A673 (cell line): ENCODE results near the gene KRTAP5-6. TPM values are rescaled to one million over a fixed set of nuclear protein-coding genes. Genes with fewer than 3 reads are reported as not detected.

Experiments used
- BruUV-seq: library from RNA; stranded (reverse); fragments of 400-500 nt; replicated peaks from 2 replicates; lab custom pipeline; 2021; lab: Mats Ljungman, UMichigan
- CTCF ChIA-PET: fragments of 300-600 bp; sonication (Branson Sonifier 250); formaldehyde crosslinking; loops from one replicate; lab custom pipeline; 2022; ENCODE audit warnings: antibody characterized with exemption; lab: Charles Lee
- POLR2A ChIA-PET: fragments of 300-600 bp; sonication (Branson Sonifier 250); formaldehyde crosslinking; loops from one replicate; lab custom pipeline; 2022; ENCODE audit warnings: antibody characterized with exemption; ENCODE audit not compliant: low non-redundant PET; lab: Charles Lee
- DNase-seq: peaks from one replicate; pipeline ENCODE4 v3.0.0-alpha.2; 2015; ENCODE audit warnings: low spot score
- H3K27ac ChIP-seq: fragments of 200-600 bp; sonication (generic); 2 replicates; pipeline ENCODE4 v1.5.1; 2016; ENCODE audit warnings: mixed run types, low read depth, mild to moderate bottlenecking, mixed read lengths, antibody characterized with exemption, low read length; ENCODE audit not compliant: poor library complexity, severe bottlenecking
- H3K27me3 ChIP-seq: fragments of 200-600 bp; sonication (generic); replicated peaks from 2 replicates; pipeline ENCODE4 v1.6.1; 2017; ENCODE audit warnings: mixed run types, low read depth, mild to moderate bottlenecking, mixed read lengths, antibody characterized with exemption, low read length; ENCODE audit not compliant: insufficient read depth, poor library complexity
- H3K36me3 ChIP-seq: fragments of 200-600 bp; sonication (generic); 2 replicates; pipeline ENCODE4 v1.6.1; 2016; ENCODE audit warnings: mixed run types, mild to moderate bottlenecking, mixed read lengths, antibody characterized with exemption, low read length; ENCODE audit not compliant: insufficient read depth, poor library complexity, severe bottlenecking
- H3K4me1 ChIP-seq: fragments of 200-600 bp; sonication (generic); 2 replicates; pipeline ENCODE4 v1.6.1; 2017; ENCODE audit warnings: mixed run types, mild to moderate bottlenecking, mixed read lengths, antibody characterized with exemption, low read length; ENCODE audit not compliant: insufficient read depth, poor library complexity, severe bottlenecking
- H3K4me3 ChIP-seq: fragments of 200-600 bp; sonication (generic); 2 replicates; pipeline ENCODE4 v1.5.1; 2016; ENCODE audit warnings: low read depth, mixed run types, mild to moderate bottlenecking, mixed read lengths, low read length; ENCODE audit not compliant: poor library complexity, severe bottlenecking
- H3K9me3 ChIP-seq: fragments of 200-600 bp; sonication (generic); 2 replicates; pipeline ENCODE4 v1.6.1; 2016; ENCODE audit warnings: mixed run types, low read depth, mild to moderate bottlenecking, mixed read lengths, antibody characterized with exemption, low read length; ENCODE audit not compliant: poor library complexity, severe bottlenecking
- EZH2 ChIP-seq: fragments of 200-600 bp; sonication (generic); IDR thresholded peaks from 2 replicates; pipeline ENCODE4 v1.6.1; 2017; ENCODE audit warnings: borderline replicate concordance, low read depth, mild to moderate bottlenecking, mixed read lengths, antibody characterized with exemption, low read length; ENCODE audit not compliant: poor library complexity, severe bottlenecking
- intact Hi-C: fragments of 100-400 bp; cut with micrococcal nuclease; formaldehyde crosslinking; loops from one replicate; pipeline ENCODE4 v1.10.0; 2022; ENCODE audit not compliant: unreplicated experiment
- total RNA-seq: library from RNA; stranded (reverse); gene quantifications from 2 replicates; pipeline ENCODE4 v1.2.3, GENCODE V29; 2021
- TF ChIP-seq, protein P1 (sequence below): fragments of 300-800, 200-600 bp; sonication (generic); conservative IDR thresholded peaks from 2 replicates; pipeline ENCODE4 v1.5.1; 2017; ENCODE audit warnings: low read depth, mild to moderate bottlenecking, antibody characterized with exemption, low read length, moderate library complexity, mixed read lengths

KRTAP5-6 gene
- total RNA-seq, 1 experiment from 2014 or later: not detected

DNA sequence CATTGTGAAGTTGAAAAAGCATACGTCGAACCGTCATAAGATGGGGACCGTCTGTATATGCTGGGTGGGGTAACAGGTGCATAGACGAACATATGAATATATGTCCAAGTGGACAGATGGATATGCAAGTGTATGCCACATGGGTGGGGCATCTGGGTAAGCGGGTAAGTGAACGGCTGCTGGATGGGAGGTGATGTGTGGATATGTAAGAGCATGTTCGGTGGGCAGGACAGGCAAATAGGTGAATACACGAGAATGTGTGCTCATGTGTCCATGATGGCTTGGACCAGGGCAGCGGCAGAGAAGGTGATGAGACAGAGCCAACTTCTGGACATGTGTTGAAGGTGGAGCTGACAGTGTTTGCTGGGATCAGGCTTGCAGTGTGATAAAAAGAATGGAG, 41.4 kb downstream of the KRTAP5-6 start:
- DNase-seq: no peak
- BruUV-seq: no TSS peak
- TF ChIP-seq, protein P1, sequence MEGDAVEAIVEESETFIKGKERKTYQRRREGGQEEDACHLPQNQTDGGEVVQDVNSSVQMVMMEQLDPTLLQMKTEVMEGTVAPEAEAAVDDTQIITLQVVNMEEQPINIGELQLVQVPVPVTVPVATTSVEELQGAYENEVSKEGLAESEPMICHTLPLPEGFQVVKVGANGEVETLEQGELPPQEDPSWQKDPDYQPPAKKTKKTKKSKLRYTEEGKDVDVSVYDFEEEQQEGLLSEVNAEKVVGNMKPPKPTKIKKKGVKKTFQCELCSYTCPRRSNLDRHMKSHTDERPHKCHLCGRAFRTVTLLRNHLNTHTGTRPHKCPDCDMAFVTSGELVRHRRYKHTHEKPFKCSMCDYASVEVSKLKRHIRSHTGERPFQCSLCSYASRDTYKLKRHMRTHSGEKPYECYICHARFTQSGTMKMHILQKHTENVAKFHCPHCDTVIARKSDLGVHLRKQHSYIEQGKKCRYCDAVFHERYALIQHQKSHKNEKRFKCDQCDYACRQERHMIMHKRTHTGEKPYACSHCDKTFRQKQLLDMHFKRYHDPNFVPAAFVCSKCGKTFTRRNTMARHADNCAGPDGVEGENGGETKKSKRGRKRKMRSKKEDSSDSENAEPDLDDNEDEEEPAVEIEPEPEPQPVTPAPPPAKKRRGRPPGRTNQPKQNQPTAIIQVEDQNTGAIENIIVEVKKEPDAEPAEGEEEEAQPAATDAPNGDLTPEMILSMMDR: no peak
- TF ChIP-seq EZH2: no peak
- Histone ChIP-seq H3K27ac (no peak overlapping the region), H3K4me1 (no peaks in the 10 kb centered on the region), H3K27me3 (peaks cover 3% of the 10 kb centered on the region), H3K9me3 (no peaks in the 10 kb centered on the region), H3K4me3 (no peak overlapping the region), H3K36me3 (no peaks in the 10 kb centered on the region)
- ChIA-PET CTCF (interaction anchor here (0.6 kb wide), 1 partner anchor 568 kb away, joined by 3 read pairs; no protein-coding TSS in a partner anchor), POLR2A (no interaction called here)
- intact Hi-C loops: no loop called here

GRCh38 chr11:1739576-1739975, 42.6 kb downstream of the KRTAP5-6 start:
- Histone ChIP-seq H3K9me3 (no peaks in the 10 kb centered on the region), H3K4me3 (no peak overlapping the region), H3K4me1 (no peaks in the 10 kb centered on the region), H3K36me3 (no peaks in the 10 kb centered on the region), H3K27me3 (peaks cover 7% of the 10 kb centered on the region), H3K27ac (no peak overlapping the region)
- DNase-seq: no peak
- intact Hi-C loops: no loop called here
- CTCF ChIA-PET: no interaction called here
- no TSS peak for BruUV-seq
- POLR2A ChIA-PET: no interaction called here
- TF ChIP-seq, protein P1: no peak
- no peak for TF ChIP-seq EZH2

GRCh38 chr11:1740786-1741530, 44.0 kb downstream of the KRTAP5-6 start:
- ChIA-PET POLR2A (no interaction called here), CTCF (no interaction called here)
- no peaks in the 10 kb centered on the region for H3K9me3 ChIP-seq
- H3K4me1 ChIP-seq: no peaks in the 10 kb centered on the region
- TF ChIP-seq, protein P1: no peak
- TF ChIP-seq EZH2: no peak
- DNase-seq: no peak
- H3K36me3 ChIP-seq: no peaks in the 10 kb centered on the region
- intact Hi-C loops: no loop called here
- no TSS peak for BruUV-seq
- no peak overlapping the region for H3K4me3 ChIP-seq
- H3K27ac ChIP-seq: no peak overlapping the region
- H3K27me3 ChIP-seq: peaks cover 7% of the 10 kb centered on the region
